A673 (cell line): ENCODE measurements around the gene NF1. TPM values are rescaled to one million over a fixed set of nuclear protein-coding genes. Genes with fewer than 3 reads are reported as not detected.
"Not testable (repeated sequence)": the region's sequence is repeated elsewhere in the genome, so short reads cannot be mapped to it uniquely, and the experiment has no call there.

Experiments
- BruUV-seq: library from RNA; stranded (reverse); fragments of 400-500 nt; replicated peaks from 2 replicates; lab custom pipeline; 2021; lab: Mats Ljungman, UMichigan
- CTCF ChIA-PET: fragments of 300-600 bp; sonication (Branson Sonifier 250); formaldehyde crosslinking; loops from one replicate; lab custom pipeline; 2022; ENCODE audit warnings: antibody characterized with exemption; lab: Charles Lee
- POLR2A ChIA-PET: fragments of 300-600 bp; sonication (Branson Sonifier 250); formaldehyde crosslinking; loops from one replicate; lab custom pipeline; 2022; ENCODE audit warnings: antibody characterized with exemption; ENCODE audit not compliant: low non-redundant PET; lab: Charles Lee
- DNase-seq: peaks from one replicate; pipeline ENCODE4 v3.0.0-alpha.2; 2015; ENCODE audit warnings: low spot score
- H3K27ac ChIP-seq: fragments of 200-600 bp; sonication (generic); 2 replicates; pipeline ENCODE4 v1.5.1; 2016; ENCODE audit warnings: mixed run types, low read depth, mild to moderate bottlenecking, mixed read lengths, antibody characterized with exemption, low read length; ENCODE audit not compliant: poor library complexity, severe bottlenecking
- H3K27me3 ChIP-seq: fragments of 200-600 bp; sonication (generic); replicated peaks from 2 replicates; pipeline ENCODE4 v1.6.1; 2017; ENCODE audit warnings: mixed run types, low read depth, mild to moderate bottlenecking, mixed read lengths, antibody characterized with exemption, low read length; ENCODE audit not compliant: insufficient read depth, poor library complexity
- H3K36me3 ChIP-seq: fragments of 200-600 bp; sonication (generic); 2 replicates; pipeline ENCODE4 v1.6.1; 2016; ENCODE audit warnings: mixed run types, mild to moderate bottlenecking, mixed read lengths, antibody characterized with exemption, low read length; ENCODE audit not compliant: insufficient read depth, poor library complexity, severe bottlenecking
- H3K4me1 ChIP-seq: fragments of 200-600 bp; sonication (generic); 2 replicates; pipeline ENCODE4 v1.6.1; 2017; ENCODE audit warnings: mixed run types, mild to moderate bottlenecking, mixed read lengths, antibody characterized with exemption, low read length; ENCODE audit not compliant: insufficient read depth, poor library complexity, severe bottlenecking
- H3K4me3 ChIP-seq: fragments of 200-600 bp; sonication (generic); 2 replicates; pipeline ENCODE4 v1.5.1; 2016; ENCODE audit warnings: low read depth, mixed run types, mild to moderate bottlenecking, mixed read lengths, low read length; ENCODE audit not compliant: poor library complexity, severe bottlenecking
- H3K9me3 ChIP-seq: fragments of 200-600 bp; sonication (generic); 2 replicates; pipeline ENCODE4 v1.6.1; 2016; ENCODE audit warnings: mixed run types, low read depth, mild to moderate bottlenecking, mixed read lengths, antibody characterized with exemption, low read length; ENCODE audit not compliant: poor library complexity, severe bottlenecking
- CTCF ChIP-seq: fragments of 300-800, 200-600 bp; sonication (generic); conservative IDR thresholded peaks from 2 replicates; pipeline ENCODE4 v1.5.1; 2017; ENCODE audit warnings: low read depth, mild to moderate bottlenecking, antibody characterized with exemption, low read length, moderate library complexity, mixed read lengths
- EZH2 ChIP-seq: fragments of 200-600 bp; sonication (generic); IDR thresholded peaks from 2 replicates; pipeline ENCODE4 v1.6.1; 2017; ENCODE audit warnings: borderline replicate concordance, low read depth, mild to moderate bottlenecking, mixed read lengths, antibody characterized with exemption, low read length; ENCODE audit not compliant: poor library complexity, severe bottlenecking
- intact Hi-C: fragments of 100-400 bp; cut with micrococcal nuclease; formaldehyde crosslinking; loops from one replicate; pipeline ENCODE4 v1.10.0; 2022; ENCODE audit not compliant: unreplicated experiment
- total RNA-seq: library from RNA; stranded (reverse); gene quantifications from 2 replicates; pipeline ENCODE4 v1.2.3, GENCODE V29; 2021

Gene NF1
- total RNA-seq, 1 experiment from 2014 or later, result 32.1 TPM

- CTCF ChIA-PET, result no interaction called here
- Histone ChIP-seq H3K4me1 (peaks cover 7% of the 10 kb centered on the region), H3K4me3 (no peak overlapping the region), H3K27me3 (no peaks in the 10 kb centered on the region), H3K36me3 (no peaks in the 10 kb centered on the region), H3K27ac (no peak overlapping the region), H3K9me3 (no peaks in the 10 kb centered on the region)
- intact Hi-C loops, result loop anchor here (10.0 kb wide), 1 partner anchor 56 kb away; no protein-coding TSS in a partner anchor
- no TSS peak for BruUV-seq
- TF ChIP-seq CTCF (no peak), EZH2 (no peak)
- DNase-seq, result no peak
- POLR2A ChIA-PET, result no interaction called here
Observed at GRCh38 chr17:31310886-31311285, 216.1 kb downstream of the NF1 start.

DNA sequence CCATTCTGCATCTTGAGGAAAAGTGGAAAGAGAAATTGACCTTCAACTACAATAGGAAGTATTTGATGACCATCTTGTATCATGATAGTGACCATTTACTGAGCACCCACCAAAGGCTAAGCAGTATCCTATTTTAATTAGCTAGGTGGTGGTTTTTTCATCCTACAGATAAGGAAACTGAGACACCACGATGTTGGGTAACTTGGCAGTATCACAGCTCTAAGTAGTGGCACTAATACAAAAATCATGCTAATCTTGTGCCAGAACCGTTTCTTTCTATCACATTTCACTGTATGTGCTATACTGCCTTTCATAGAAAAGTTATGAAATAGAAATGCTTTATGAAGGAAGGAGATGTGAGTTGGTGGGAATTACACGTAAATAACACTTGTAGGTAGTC is 216.7 kb downstream of the NF1 start:
- intact Hi-C loops, result loop anchor here (10.0 kb wide), 1 partner anchor 57 kb away; no protein-coding TSS in a partner anchor
- no TSS peak for BruUV-seq
- no peak overlapping the region for H3K27ac ChIP-seq
- ChIA-PET POLR2A (no interaction called here), CTCF (no interaction called here)
- no peaks in the 10 kb centered on the region for H3K9me3 ChIP-seq
- DNase-seq, result no peak
- H3K4me1 ChIP-seq, result peaks cover 7% of the 10 kb centered on the region
- no peak overlapping the region for H3K4me3 ChIP-seq
- no peaks in the 10 kb centered on the region for H3K36me3 ChIP-seq
- TF ChIP-seq CTCF, result no peak
- TF ChIP-seq EZH2, result no peak
- no peaks in the 10 kb centered on the region for H3K27me3 ChIP-seq

- POLR2A ChIA-PET, H3K36me3 ChIP-seq, H3K27ac ChIP-seq, H3K4me3 ChIP-seq, DNase-seq, H3K4me1 ChIP-seq, H3K27me3 ChIP-seq, H3K9me3 ChIP-seq, BruUV-seq, CTCF ChIA-PET: not testable (repeated sequence)
- intact Hi-C loops, result loop anchor here (10.0 kb wide), 1 partner anchor 57 kb away; no protein-coding TSS in a partner anchor
Observed at GRCh38 chr17:31312223-31312622, 217.4 kb downstream of the NF1 start.
